GM12873 (cell line): ENCODE data around the gene ADTRP.

Source experiments
- TF ChIP-seq, protein P1 (sequence below): IDR thresholded peaks from 2 replicates; pipeline ENCODE4 v1.5.1; 2012; ENCODE audit warnings: low read depth, mild to moderate bottlenecking, moderate library complexity, low read length, control low read depth; ENCODE audit not compliant: insufficient read depth; ENCODE audit errors: missing control alignments

Gene ADTRP, protein sequence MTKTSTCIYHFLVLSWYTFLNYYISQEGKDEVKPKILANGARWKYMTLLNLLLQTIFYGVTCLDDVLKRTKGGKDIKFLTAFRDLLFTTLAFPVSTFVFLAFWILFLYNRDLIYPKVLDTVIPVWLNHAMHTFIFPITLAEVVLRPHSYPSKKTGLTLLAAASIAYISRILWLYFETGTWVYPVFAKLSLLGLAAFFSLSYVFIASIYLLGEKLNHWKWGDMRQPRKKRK

DNA sequence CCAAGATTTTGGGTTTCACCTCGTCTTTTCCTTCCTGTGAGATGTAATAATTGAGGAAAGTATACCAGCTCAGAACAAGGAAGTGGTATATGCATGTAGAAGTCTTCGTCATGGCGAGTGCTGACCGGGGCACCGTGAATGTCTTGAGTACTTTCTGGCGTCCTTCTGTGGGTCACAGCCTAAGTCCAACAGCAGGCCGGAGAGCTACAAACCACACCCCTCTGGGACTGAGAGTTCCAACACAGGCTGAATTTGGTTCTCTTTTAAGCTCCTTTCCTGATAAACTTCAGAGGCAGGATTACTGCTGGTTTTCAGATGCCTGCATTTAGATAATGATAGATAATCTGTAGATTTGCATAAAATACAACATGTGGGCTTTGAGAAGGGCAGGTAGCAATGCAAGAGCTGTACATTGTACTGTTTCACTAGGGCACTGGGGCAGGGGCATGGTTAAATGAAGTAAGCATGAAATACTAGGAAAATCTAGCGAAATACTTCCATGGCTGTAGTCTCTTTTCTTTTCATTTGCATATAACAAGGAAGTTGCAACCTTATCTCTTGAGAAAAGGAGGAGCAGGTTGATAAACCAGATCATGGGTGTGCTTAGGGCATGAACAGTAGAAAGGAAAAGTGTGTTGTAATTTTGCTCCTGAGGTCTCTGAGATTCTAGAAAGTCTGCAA, at the start of gene ADTRP:
TSS of gene ADTRP (minus strand) at position 156 of the 681 bp plus-strand sequence. CDS start at position 112, 44 bp downstream.
- TF ChIP-seq, protein P1, sequence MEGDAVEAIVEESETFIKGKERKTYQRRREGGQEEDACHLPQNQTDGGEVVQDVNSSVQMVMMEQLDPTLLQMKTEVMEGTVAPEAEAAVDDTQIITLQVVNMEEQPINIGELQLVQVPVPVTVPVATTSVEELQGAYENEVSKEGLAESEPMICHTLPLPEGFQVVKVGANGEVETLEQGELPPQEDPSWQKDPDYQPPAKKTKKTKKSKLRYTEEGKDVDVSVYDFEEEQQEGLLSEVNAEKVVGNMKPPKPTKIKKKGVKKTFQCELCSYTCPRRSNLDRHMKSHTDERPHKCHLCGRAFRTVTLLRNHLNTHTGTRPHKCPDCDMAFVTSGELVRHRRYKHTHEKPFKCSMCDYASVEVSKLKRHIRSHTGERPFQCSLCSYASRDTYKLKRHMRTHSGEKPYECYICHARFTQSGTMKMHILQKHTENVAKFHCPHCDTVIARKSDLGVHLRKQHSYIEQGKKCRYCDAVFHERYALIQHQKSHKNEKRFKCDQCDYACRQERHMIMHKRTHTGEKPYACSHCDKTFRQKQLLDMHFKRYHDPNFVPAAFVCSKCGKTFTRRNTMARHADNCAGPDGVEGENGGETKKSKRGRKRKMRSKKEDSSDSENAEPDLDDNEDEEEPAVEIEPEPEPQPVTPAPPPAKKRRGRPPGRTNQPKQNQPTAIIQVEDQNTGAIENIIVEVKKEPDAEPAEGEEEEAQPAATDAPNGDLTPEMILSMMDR, result no peak

DNA sequence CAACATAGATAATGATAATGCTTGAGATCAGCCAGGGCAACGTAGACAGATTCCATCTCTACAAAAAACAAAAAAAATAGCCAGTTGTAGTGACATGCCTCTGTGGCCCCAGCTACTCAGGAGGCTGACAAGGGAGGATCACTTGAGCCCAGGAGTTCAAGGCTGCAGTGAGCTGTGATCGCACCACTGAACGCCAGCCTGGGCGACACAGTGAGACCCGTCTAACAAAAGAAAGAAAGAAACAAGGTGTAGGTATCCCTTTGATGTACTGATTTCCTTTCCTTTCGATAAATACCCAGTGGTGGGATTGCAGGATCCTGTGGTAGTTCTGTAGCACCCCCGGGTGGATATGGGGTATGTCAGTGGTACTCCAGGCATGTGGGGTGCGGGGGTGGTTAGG, 48.2 kb upstream of the ADTRP start:
- TF ChIP-seq, protein P1, result no peak

- TF ChIP-seq, protein P1, result no peak
Measured at GRCh38 chr6:11824986-11825385, 46.4 kb upstream of the ADTRP start.

DNA sequence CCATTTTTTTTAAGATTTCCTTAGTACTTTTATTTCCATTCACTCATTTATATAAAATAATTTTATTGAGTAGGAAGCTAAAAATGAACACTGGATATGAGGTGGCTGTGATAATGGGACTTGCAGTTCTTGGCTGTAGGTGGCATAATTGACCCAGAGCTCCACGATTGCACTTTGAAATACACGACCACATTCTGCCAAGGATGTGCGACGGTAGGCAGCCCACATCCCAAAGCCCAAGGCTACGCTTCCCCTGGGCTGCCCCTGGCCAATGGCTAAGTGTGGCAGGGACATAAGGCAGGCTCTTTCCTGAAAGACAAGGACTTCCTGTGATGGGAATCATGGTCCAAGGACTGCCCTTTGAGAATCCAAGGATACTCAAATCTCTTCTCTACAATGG, 43.7 kb upstream of the ADTRP start:
- TF ChIP-seq, protein P1, result no peak

DNA sequence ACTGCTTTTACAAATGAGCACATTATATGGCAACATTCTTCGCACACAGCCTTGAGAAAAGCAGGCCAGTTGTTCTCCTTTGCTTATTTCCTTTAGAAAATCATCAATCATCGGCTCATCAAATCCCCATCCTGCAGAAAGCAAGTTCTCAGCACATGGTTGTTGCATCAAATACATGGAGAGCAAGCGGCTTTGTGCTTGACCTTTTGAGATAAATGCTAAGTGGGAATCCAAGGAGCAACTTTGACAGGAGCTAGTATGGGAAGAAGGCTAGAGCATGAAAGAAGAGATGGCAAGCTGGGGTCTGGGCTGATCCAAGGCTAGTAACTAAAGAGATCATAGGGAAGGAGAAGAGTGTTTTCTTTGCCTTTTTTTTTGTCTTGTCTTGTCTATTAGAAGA, 43.2 kb upstream of the ADTRP start:
- TF ChIP-seq, protein P1, result no peak

DNA sequence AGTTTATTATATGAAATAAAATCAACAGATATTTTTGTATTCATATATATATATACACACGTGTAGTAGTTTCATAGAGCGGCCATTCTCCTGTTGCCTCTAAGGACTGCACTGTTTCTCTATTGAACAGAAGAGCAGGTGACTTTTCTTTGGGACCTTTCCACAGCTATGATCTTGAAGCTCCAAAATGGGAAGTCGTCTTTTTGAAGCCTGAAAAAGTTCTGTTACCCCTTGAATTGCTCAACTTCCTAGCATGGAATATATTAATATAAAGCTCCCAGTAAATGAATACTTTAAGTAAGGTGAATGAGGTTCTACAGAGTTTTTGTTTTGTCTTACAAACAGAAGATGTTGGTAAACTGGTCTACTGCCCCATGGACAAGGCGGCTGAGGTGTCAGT, 42.2 kb upstream of the ADTRP start:
- TF ChIP-seq, protein P1, result no peak

- TF ChIP-seq, protein P1, result no peak
Measured at GRCh38 chr6:11819486-11819885, 40.9 kb upstream of the ADTRP start.
